T-helper 1 cell treated with Interleukin-12 subunit alpha and Interleukin-12 subunit beta and Interleukin-4 antibody, amounts not matched to agents 30 μg/mL and 1 μg/mL, for 36 hours (primary cell): Measurements from ENCODE around the gene CCDC9B.

Experiments used
- H3K27ac Mint-ChIP-seq: one replicate; pipeline ENCODE4 v1.8.0; 2021; ENCODE audit warnings: mild to moderate bottlenecking, mixed read lengths
- H3K27me3 Mint-ChIP-seq: one replicate; pipeline ENCODE4 v1.8.0; 2021; ENCODE audit warnings: low read depth, mixed read lengths
- H3K36me3 Mint-ChIP-seq: one replicate; pipeline ENCODE4 v1.8.0; 2021; ENCODE audit warnings: low read depth, mixed read lengths
- H3K4me1 Mint-ChIP-seq: one replicate; pipeline ENCODE4 v1.8.0; 2021; ENCODE audit warnings: low read depth, mixed read lengths
- H3K4me3 Mint-ChIP-seq: one replicate; pipeline ENCODE4 v1.8.0; 2021; ENCODE audit warnings: mild to moderate bottlenecking, moderate library complexity, mixed read lengths
- H3K9me3 Mint-ChIP-seq: one replicate; pipeline ENCODE4 v1.8.0; 2021; ENCODE audit warnings: mixed read lengths

The CCDC9B gene

GRCh38 chr15:40320931-40321371, 19.8 kb downstream of the CCDC9B start:
- H3K36me3 Mint-ChIP-seq: peaks cover 1% of the 10 kb centered on the region
- peaks cover 24% of the 10 kb centered on the region for H3K4me1 Mint-ChIP-seq
- no peaks in the 10 kb centered on the region for H3K9me3 Mint-ChIP-seq
- H3K27me3 Mint-ChIP-seq: peaks cover 41% of the 10 kb centered on the region
- H3K27ac Mint-ChIP-seq: no peak overlapping the region
- H3K4me3 Mint-ChIP-seq: peak overlapping the region; percentile 55

GRCh38 chr15:40320409-40320808, 20.3 kb downstream of the CCDC9B start:
- H3K36me3 Mint-ChIP-seq: no peaks in the 10 kb centered on the region
- H3K9me3 Mint-ChIP-seq: no peaks in the 10 kb centered on the region
- H3K27ac Mint-ChIP-seq: no peak overlapping the region
- H3K27me3 Mint-ChIP-seq: peaks cover 45% of the 10 kb centered on the region
- no peak overlapping the region for H3K4me3 Mint-ChIP-seq
- peaks cover 22% of the 10 kb centered on the region for H3K4me1 Mint-ChIP-seq

- Mint-ChIP-seq H3K27me3 (peaks cover 66% of the 10 kb centered on the region), H3K9me3 (no peaks in the 10 kb centered on the region), H3K27ac (no peak overlapping the region)
Observed at GRCh38 chr15:40317580-40317979, 23.2 kb downstream of the CCDC9B start.

GRCh38 chr15:40316931-40317330, 23.8 kb downstream of the CCDC9B start:
- no peaks in the 10 kb centered on the region for H3K9me3 Mint-ChIP-seq
- H3K36me3 Mint-ChIP-seq: no peaks in the 10 kb centered on the region
- H3K4me3 Mint-ChIP-seq: no peak overlapping the region
- peaks cover 8% of the 10 kb centered on the region for H3K4me1 Mint-ChIP-seq
- no peak overlapping the region for H3K27ac Mint-ChIP-seq
- H3K27me3 Mint-ChIP-seq: peaks cover 72% of the 10 kb centered on the region

More at GRCh38 chr15:40317580-40317979, 23.2 kb downstream of the CCDC9B start:
- Mint-ChIP-seq H3K4me3 (no peak overlapping the region), H3K4me1 (peaks cover 15% of the 10 kb centered on the region), H3K36me3 (no peaks in the 10 kb centered on the region)

GRCh38 chr15:40314723-40315276, 25.9 kb downstream of the CCDC9B start:
- H3K36me3 Mint-ChIP-seq: no peaks in the 10 kb centered on the region
- H3K27ac Mint-ChIP-seq: no peak overlapping the region
- H3K4me1 Mint-ChIP-seq: peaks cover 6% of the 10 kb centered on the region
- no peak overlapping the region for H3K4me3 Mint-ChIP-seq
- H3K27me3 Mint-ChIP-seq: peaks cover 68% of the 10 kb centered on the region
- no peaks in the 10 kb centered on the region for H3K9me3 Mint-ChIP-seq

- peaks cover 65% of the 10 kb centered on the region for H3K27me3 Mint-ChIP-seq
- H3K27ac Mint-ChIP-seq: no peak overlapping the region
- no peak overlapping the region for H3K4me3 Mint-ChIP-seq
Observed at GRCh38 chr15:40313531-40314398, 27.0 kb downstream of the CCDC9B start.

GRCh38 chr15:40312370-40313158, 28.2 kb downstream of the CCDC9B start:
- no peaks in the 10 kb centered on the region for H3K9me3 Mint-ChIP-seq

More at GRCh38 chr15:40313531-40314398, 27.0 kb downstream of the CCDC9B start:
- Mint-ChIP-seq H3K36me3 (no peaks in the 10 kb centered on the region), H3K9me3 (no peaks in the 10 kb centered on the region), H3K4me1 (peaks cover 15% of the 10 kb centered on the region)

GRCh38 chr15:40310993-40311392, 29.7 kb downstream of the CCDC9B start:
- no peak overlapping the region for H3K4me3 Mint-ChIP-seq
- H3K9me3 Mint-ChIP-seq: no peaks in the 10 kb centered on the region
- H3K36me3 Mint-ChIP-seq: peaks cover 2% of the 10 kb centered on the region
- peaks cover 44% of the 10 kb centered on the region for H3K27me3 Mint-ChIP-seq
- H3K4me1 Mint-ChIP-seq: peaks cover 28% of the 10 kb centered on the region
- H3K27ac Mint-ChIP-seq: no peak overlapping the region

More at GRCh38 chr15:40312370-40313158, 28.2 kb downstream of the CCDC9B start:
- H3K27ac Mint-ChIP-seq: no peak overlapping the region
- H3K4me3 Mint-ChIP-seq: no peak overlapping the region
- H3K4me1 Mint-ChIP-seq: peaks cover 18% of the 10 kb centered on the region
- H3K27me3 Mint-ChIP-seq: peaks cover 59% of the 10 kb centered on the region
- peaks cover 2% of the 10 kb centered on the region for H3K36me3 Mint-ChIP-seq

- Mint-ChIP-seq H3K9me3 (no peaks in the 10 kb centered on the region), H3K4me3 (peak overlapping the region; percentile 62), H3K27ac (peak overlapping the region; percentile 97), H3K4me1 (peaks cover 29% of the 10 kb centered on the region), H3K27me3 (peaks cover 36% of the 10 kb centered on the region), H3K36me3 (peaks cover 2% of the 10 kb centered on the region)
Observed at GRCh38 chr15:40310001-40310959, 30.5 kb downstream of the CCDC9B start.

GRCh38 chr15:40309344-40309862, 31.3 kb downstream of the CCDC9B start:
- peak overlapping the region; percentile 97 for H3K27ac Mint-ChIP-seq
- no peaks in the 10 kb centered on the region for H3K9me3 Mint-ChIP-seq
- peaks cover 34% of the 10 kb centered on the region for H3K4me1 Mint-ChIP-seq
- H3K36me3 Mint-ChIP-seq: peaks cover 2% of the 10 kb centered on the region
- peaks cover 31% of the 10 kb centered on the region for H3K27me3 Mint-ChIP-seq
- peak overlapping the region; percentile 95 for H3K4me3 Mint-ChIP-seq

GRCh38 chr15:40307421-40308211, 33.1 kb downstream of the CCDC9B start, which contains the start of gene PLCB2:
TSS of gene PLCB2 (minus strand) at chr15:40307935. CDS start at chr15:40307672, 263 bp downstream.
- Mint-ChIP-seq H3K9me3 (no peaks in the 10 kb centered on the region), H3K36me3 (peaks cover 15% of the 10 kb centered on the region), H3K4me3 (peak within 1 kb of the TSS; percentile 95), H3K27me3 (peaks cover 14% of the 10 kb centered on the region), H3K27ac (peak within 1 kb of the TSS; percentile 97), H3K4me1 (peaks cover 37% of the 10 kb centered on the region)

GRCh38 chr15:40306908-40307307, 33.8 kb downstream of the CCDC9B start:
- Mint-ChIP-seq H3K27me3 (peaks cover 7% of the 10 kb centered on the region), H3K4me3 (peak overlapping the region; percentile 95), H3K36me3 (peaks cover 17% of the 10 kb centered on the region), H3K9me3 (no peaks in the 10 kb centered on the region), H3K4me1 (peaks cover 37% of the 10 kb centered on the region), H3K27ac (peak overlapping the region; percentile 56)

GRCh38 chr15:40306371-40306770, 34.4 kb downstream of the CCDC9B start:
- peaks cover 37% of the 10 kb centered on the region for H3K4me1 Mint-ChIP-seq
- H3K9me3 Mint-ChIP-seq: no peaks in the 10 kb centered on the region
- H3K27me3 Mint-ChIP-seq: peaks cover 4% of the 10 kb centered on the region
- peak overlapping the region; percentile 56 for H3K27ac Mint-ChIP-seq
- H3K4me3 Mint-ChIP-seq: peak overlapping the region; percentile 95
- H3K36me3 Mint-ChIP-seq: peaks cover 23% of the 10 kb centered on the region
